HEK293 (cell line): ENCODE measurements around the gene PAPLN.

Source experiments
- CTCF ChIP-seq: fragments of 450-650 bp; formaldehyde crosslinking; IDR thresholded peaks from 2 replicates; pipeline ENCODE4 v1.5.1; 2016; ENCODE audit warnings: missing biosample characterization, missing genetic modification characterization
- PATZ1 ChIP-seq: fragments of 450-650 bp; formaldehyde crosslinking; IDR thresholded peaks from 2 replicates; pipeline ENCODE4 v1.5.1; 2016; ENCODE audit warnings: missing biosample characterization, missing genetic modification characterization
- REPIN1 ChIP-seq: fragments of 450-650 bp; formaldehyde crosslinking; IDR thresholded peaks from 2 replicates; pipeline ENCODE4 v1.5.1; 2017; ENCODE audit warnings: missing biosample characterization, missing genetic modification characterization, low read depth
- ZBTB20 ChIP-seq: fragments of 450-650 bp; formaldehyde crosslinking; IDR thresholded peaks from 2 replicates; pipeline ENCODE4 v1.5.1; 2016; ENCODE audit warnings: missing biosample characterization, missing genetic modification characterization
- ZBTB8A ChIP-seq: fragments of 450-650 bp; formaldehyde crosslinking; IDR thresholded peaks from 2 replicates; pipeline ENCODE4 v1.5.1; 2016; ENCODE audit warnings: missing biosample characterization, missing genetic modification characterization
- ZNF175 ChIP-seq: fragments of 450-650 bp; formaldehyde crosslinking; IDR thresholded peaks from 2 replicates; pipeline ENCODE4 v1.5.1; 2016; ENCODE audit warnings: missing biosample characterization, missing genetic modification characterization
- ZNF24 ChIP-seq: fragments of 450-650 bp; formaldehyde crosslinking; IDR thresholded peaks from 2 replicates; pipeline ENCODE4 v1.5.1; 2016; ENCODE audit warnings: missing biosample characterization, missing genetic modification characterization
- ZNF274 ChIP-seq, 2 experiments: fragments of 200-500 bp in 1 of 2; fragments of 450-650 bp in 1 of 2; sonication (Bioruptor generic) in 1 of 2; formaldehyde crosslinking in 1 of 2; IDR thresholded peaks; 2 replicates each; pipeline versions ENCODE4 v1.5.1 to v1.6.1; 2014 to 2016; ENCODE audit warnings: borderline replicate concordance in 1 of 2, inconsistent platforms in 1 of 2, low read length in 1 of 2, missing biosample characterization in 1 of 2, missing genetic modification characterization in 1 of 2
- ZNF350 ChIP-seq: fragments of 450-650 bp; formaldehyde crosslinking; IDR thresholded peaks from 2 replicates; pipeline ENCODE4 v1.5.0; 2017; ENCODE audit warnings: missing biosample characterization, mild to moderate bottlenecking, missing genetic modification characterization
- ZNF398 ChIP-seq: fragments of 450-650 bp; formaldehyde crosslinking; IDR thresholded peaks from 2 replicates; pipeline ENCODE4 v1.5.1; 2017; ENCODE audit warnings: missing biosample characterization, missing genetic modification characterization
- ZNF747 ChIP-seq: fragments of 450-650 bp; formaldehyde crosslinking; IDR thresholded peaks from 2 replicates; pipeline ENCODE4 v1.5.1; 2016; ENCODE audit warnings: missing biosample characterization, missing genetic modification characterization
- ZNF792 ChIP-seq: fragments of 450-650 bp; formaldehyde crosslinking; IDR thresholded peaks from 2 replicates; pipeline ENCODE4 v1.5.1; 2016; ENCODE audit warnings: missing biosample characterization, missing genetic modification characterization

- no peak for TF ChIP-seq ZBTB20
- no peak for TF ChIP-seq ZNF350 (tag by site-specific recombination)
- no peak for TF ChIP-seq CTCF (tag by site-specific recombination)
- no peak for TF ChIP-seq ZNF398 (tag by site-specific recombination)
- TF ChIP-seq ZNF747, result no peak
- no peak for TF ChIP-seq ZNF24 (tag by site-specific recombination)
- TF ChIP-seq ZNF792, result no peak
- no peak for TF ChIP-seq ZBTB8A (tag by site-specific recombination)
- TF ChIP-seq ZNF175 (tag by site-specific recombination), result no peak
- no peak for TF ChIP-seq REPIN1 (tag by site-specific recombination)
- TF ChIP-seq PATZ1 (tag by site-specific recombination), result no peak
- TF ChIP-seq ZNF274 (IDR thresholded peaks at IDR 0.05; ENCODE audit: low read length), result no peak
- TF ChIP-seq ZNF274 (tag by site-specific recombination; IDR thresholded peaks at IDR 0.05; ENCODE audit: borderline replicate concordance), result no peak
Observed at GRCh38 chr14:73203527-73203926, 33.8 kb upstream of the PAPLN start.
